Liver (tissue), 9 donors: Measurements from ENCODE around the gene NFE2L2. TPM values are rescaled to one million over a fixed set of nuclear protein-coding genes. Genes with fewer than 3 reads are reported as not detected.
A peak's percentile ranks its signal among the peaks of the same experiment; 100 is the strongest.

Experiments
- DNase-seq: peaks from one replicate; pipeline ENCODE4 v3.0.0-alpha.2; 2017; ENCODE audit warnings: low spot score
- H3K27ac ChIP-seq, 2 donors: one replicate each; pipeline ENCODE4 v1.7.0; 2013; ENCODE audit warnings: inconsistent platforms in 2 of 2, low read length in 2 of 2, control low read depth in 1 of 2, low read depth in 1 of 2, mild to moderate bottlenecking in 1 of 2
- H3K27me3 ChIP-seq, 4 donors: one replicate each; pipeline versions ENCODE4 v1.6.1 to v1.7.0; 2013; ENCODE audit warnings: low read length in 3 of 4, inconsistent platforms in 1 of 4, mild to moderate bottlenecking in 1 of 4, moderate library complexity in 1 of 4; ENCODE audit not compliant: control insufficient read depth in 4 of 4, insufficient read depth in 4 of 4
- H3K36me3 ChIP-seq, 4 donors: one replicate each; pipeline versions ENCODE4 v1.6.1 to v1.7.0; 2013; ENCODE audit warnings: low read length in 3 of 4, mild to moderate bottlenecking in 3 of 4, low read depth in 1 of 4, moderate library complexity in 1 of 4; ENCODE audit not compliant: control insufficient read depth in 4 of 4, insufficient read depth in 3 of 4
- H3K4me1 ChIP-seq, 4 donors: one replicate each; pipeline versions ENCODE4 v1.6.1 to v1.7.0; 2013; ENCODE audit warnings: low read length in 3 of 4, mild to moderate bottlenecking in 3 of 4, moderate library complexity in 1 of 4; ENCODE audit not compliant: control insufficient read depth in 4 of 4, insufficient read depth in 4 of 4
- H3K4me3 ChIP-seq, 3 donors: one replicate each; pipeline versions ENCODE4 v1.6.1 to v1.7.0; 2013; ENCODE audit warnings: low read length in 3 of 3, control low read depth in 1 of 3, low read depth in 1 of 3, mild to moderate bottlenecking in 1 of 3
- H3K9ac ChIP-seq, 2 donors: one replicate each; pipeline ENCODE4 v1.7.0; 2013; ENCODE audit warnings: low read length in 2 of 2, mild to moderate bottlenecking in 2 of 2, moderate library complexity in 2 of 2, control low read depth in 1 of 2, low read depth in 1 of 2
- H3K9me3 ChIP-seq, 4 donors: one replicate each; pipeline versions ENCODE4 v1.6.1 to v1.7.0; 2013; ENCODE audit warnings: low read length in 3 of 4; ENCODE audit not compliant: control insufficient read depth in 4 of 4
- EGR1 ChIP-seq, 2 donors: IDR thresholded peaks; 2 replicates each; pipeline ENCODE4 v1.6.1; 2016 to 2018; ENCODE audit warnings: antibody characterized with exemption in 2 of 2, low read depth in 2 of 2
- FOXA1 ChIP-seq: IDR thresholded peaks from 2 replicates; pipeline ENCODE4 v1.6.1; 2016; ENCODE audit warnings: antibody characterized with exemption
- FOXA2 ChIP-seq: IDR thresholded peaks from 2 replicates; pipeline ENCODE4 v1.6.1; 2016; ENCODE audit warnings: antibody characterized with exemption
- GABPA ChIP-seq, 2 donors: IDR thresholded peaks in 1 of 2; conservative IDR thresholded peaks in 1 of 2; 2 replicates each; pipeline ENCODE4 v1.6.1; 2016; ENCODE audit warnings: antibody characterized with exemption in 2 of 2, mild to moderate bottlenecking in 1 of 2, moderate library complexity in 1 of 2
- HNF4A ChIP-seq, 2 donors: conservative IDR thresholded peaks; 2 replicates each; pipeline ENCODE4 v1.6.1; 2016; ENCODE audit warnings: antibody characterized with exemption in 2 of 2, mild to moderate bottlenecking in 2 of 2
- HNF4G ChIP-seq: IDR thresholded peaks from 2 replicates; pipeline ENCODE4 v1.6.1; 2016; ENCODE audit warnings: antibody characterized with exemption
- JUND ChIP-seq, 2 donors: IDR thresholded peaks; 2 replicates each; pipeline ENCODE4 v1.6.1; 2016; ENCODE audit warnings: antibody characterized with exemption in 2 of 2
- NR2F2 ChIP-seq: IDR thresholded peaks from 2 replicates; pipeline ENCODE4 v1.6.1; 2016; ENCODE audit warnings: antibody characterized with exemption
- RAD21 ChIP-seq, 2 donors: IDR thresholded peaks; 2 replicates each; pipeline ENCODE4 v1.6.1; 2016; ENCODE audit warnings: antibody characterized with exemption in 2 of 2, mild to moderate bottlenecking in 2 of 2
- RXRA ChIP-seq, 2 donors: IDR thresholded peaks; 2 replicates each; pipeline ENCODE4 v1.6.1; 2017 to 2018; ENCODE audit warnings: antibody characterized with exemption in 2 of 2, mild to moderate bottlenecking in 1 of 2
- SP1 ChIP-seq: IDR thresholded peaks from 2 replicates; pipeline ENCODE4 v1.6.1; 2018; ENCODE audit warnings: antibody characterized with exemption, mild to moderate bottlenecking
- TAF1 ChIP-seq: conservative IDR thresholded peaks from 2 replicates; pipeline ENCODE4 v1.6.1; 2016; ENCODE audit warnings: antibody characterized with exemption, mild to moderate bottlenecking
- YY1 ChIP-seq: IDR thresholded peaks from 2 replicates; pipeline ENCODE4 v1.6.1; 2016; ENCODE audit warnings: antibody characterized with exemption, mild to moderate bottlenecking
- WGBS: extraction: QIAGEN DNeasy Blood & Tissue Kit; methylation state at CpG from one replicate; pipeline ENCODE4 v1.1.7; 2013; 5-methylcytosine and 5-hydroxymethylcytosine counted together
- polyA plus RNA-seq, 2 donors: library from polyadenylated mRNA; stranded (reverse) in 1 of 2; unstranded in 1 of 2; fragments of 200-250 nt in 1 of 2; fragments of >200 nt in 1 of 2; fragmentation: Nextera tagmentation in 1 of 2; extraction: Ambion mirVana in 1 of 2; gene quantifications; one replicate each; pipeline versions ENCODE4 v1.2.1 to v1.2.3, GENCODE V29; 2013 to 2015
- total RNA-seq, 2 donors: library from RNA; depleted of rRNA; stranded (reverse); fragments of >200 nt; gene quantifications; one replicate each; pipeline ENCODE4 v1.2.3, GENCODE V29; 2014
- TF ChIP-seq, protein P1 (sequence below): IDR thresholded peaks from 2 replicates; pipeline ENCODE4 v1.6.1; 2016; ENCODE audit warnings: antibody characterized with exemption
- TF ChIP-seq, protein P2 (sequence below): IDR thresholded peaks from 2 replicates; pipeline ENCODE4 v1.6.1; 2016; ENCODE audit warnings: antibody characterized with exemption
- TF ChIP-seq, protein P3 (sequence below): IDR thresholded peaks from 2 replicates; pipeline ENCODE4 v1.6.1; 2016; ENCODE audit warnings: antibody characterized with exemption
- TF ChIP-seq, protein P4 (sequence below): fragments of 150-350 bp; IDR thresholded peaks from 2 replicates; pipeline ENCODE4 v1.5.1; 2017; ENCODE audit warnings: improper control_type of control experiment, low read depth, low read length; ENCODE audit not compliant: missing input control
- TF ChIP-seq, protein P5 (sequence below): IDR thresholded peaks from 2 replicates; pipeline ENCODE4 v1.6.1; 2016; ENCODE audit warnings: antibody characterized with exemption, mild to moderate bottlenecking
- donor health status: healthy.
- donor health status: healthy.
- donor health status: healthy.
- donor health status: healthy.
- donor health status: healthy.

Gene NFE2L2
- total and polyA plus RNA-seq, 4 donors = 22.5 to 31.0 (median 27.1) TPM

DNA sequence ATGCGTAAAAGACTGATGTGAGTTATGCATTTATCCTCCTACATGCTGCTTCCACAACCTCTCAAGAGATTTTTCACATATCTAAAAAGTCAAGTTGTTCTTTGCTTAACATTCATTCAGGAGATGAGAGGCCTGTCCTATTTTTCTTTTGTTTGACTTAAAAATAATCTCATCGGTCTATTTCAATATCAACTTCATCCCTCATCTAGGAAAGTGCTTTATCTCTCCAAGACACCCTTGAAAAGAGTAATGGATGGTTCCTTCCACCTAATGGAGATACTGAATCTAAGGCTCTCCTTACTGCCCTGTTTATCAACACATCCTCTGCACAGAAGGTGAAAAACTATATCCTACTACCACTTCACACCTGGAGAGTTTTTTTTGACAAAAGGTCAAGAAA is 2.4 kb downstream of the NFE2L2 start (continued):
- no peak for TF ChIP-seq HNF4G

DNA sequence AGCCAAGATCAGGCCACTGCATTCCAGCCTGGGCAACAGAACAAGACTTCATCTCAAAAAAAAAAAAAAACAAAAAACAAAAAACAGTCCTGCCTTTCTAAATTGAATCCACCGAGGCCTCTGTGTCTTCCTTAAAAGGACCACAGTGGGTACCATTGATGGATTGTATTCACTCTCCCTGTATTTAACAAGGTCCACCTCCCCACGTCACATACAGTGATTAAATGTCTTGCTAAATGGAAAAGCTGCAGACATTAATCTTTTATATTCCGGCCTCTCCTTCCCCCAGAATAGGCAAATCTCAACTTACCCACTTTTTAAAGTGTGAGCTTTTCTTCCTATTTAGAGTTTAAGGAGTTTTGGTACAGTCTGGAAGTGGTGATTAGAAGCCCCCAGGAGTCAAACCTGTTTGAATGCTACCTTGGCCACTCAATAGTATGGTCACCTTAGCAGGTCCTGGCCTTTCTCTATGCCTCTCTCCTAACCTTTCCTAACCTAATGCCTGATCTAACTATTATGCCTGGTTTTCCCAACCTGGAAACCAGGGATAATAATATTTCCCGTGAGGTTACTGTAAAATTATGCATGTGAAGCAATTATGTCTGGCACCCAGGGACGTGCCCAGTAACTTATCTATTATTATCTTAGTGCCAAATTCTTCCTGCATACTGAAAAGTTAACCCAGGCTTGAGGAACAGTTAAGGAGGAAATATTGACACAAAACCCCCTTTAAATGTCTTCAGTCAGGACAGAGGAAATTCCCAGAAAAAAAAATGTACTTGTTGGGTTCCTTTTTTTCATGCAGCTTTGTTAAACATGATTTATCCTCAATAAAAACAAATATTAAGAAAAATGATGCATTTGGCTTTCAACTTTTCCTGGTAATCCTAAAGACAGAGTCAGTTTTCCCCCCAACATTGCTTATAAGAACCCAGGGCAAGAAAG is 3.1 kb downstream of the NFE2L2 start:
- no peaks in the 10 kb centered on the region for H3K36me3 ChIP-seq
- TF ChIP-seq, protein P1, sequence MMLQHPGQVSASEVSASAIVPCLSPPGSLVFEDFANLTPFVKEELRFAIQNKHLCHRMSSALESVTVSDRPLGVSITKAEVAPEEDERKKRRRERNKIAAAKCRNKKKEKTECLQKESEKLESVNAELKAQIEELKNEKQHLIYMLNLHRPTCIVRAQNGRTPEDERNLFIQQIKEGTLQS = no peak
- TF ChIP-seq HNF4A (conservative IDR thresholded peaks at IDR 0.05) (no peak), FOXA1 (no peak), SP1 (no peak), HNF4G (no peak), RAD21 (IDR thresholded peaks at IDR 0.05) (no peak), GABPA (IDR thresholded peaks at IDR 0.05 in 1 of 2, conservative IDR thresholded peaks at IDR 0.05 in 1 of 2) (no peak), RXRA (IDR thresholded peaks at IDR 0.05) (no peak), JUND (IDR thresholded peaks at IDR 0.05) (no peak), TAF1 (no peak), FOXA2 (no peak), EGR1 (IDR thresholded peaks at IDR 0.05; ENCODE audit: low read depth in 2 of 2) (no peak), YY1 (no peak), NR2F2 (no peak)
- TF ChIP-seq, protein P2, sequence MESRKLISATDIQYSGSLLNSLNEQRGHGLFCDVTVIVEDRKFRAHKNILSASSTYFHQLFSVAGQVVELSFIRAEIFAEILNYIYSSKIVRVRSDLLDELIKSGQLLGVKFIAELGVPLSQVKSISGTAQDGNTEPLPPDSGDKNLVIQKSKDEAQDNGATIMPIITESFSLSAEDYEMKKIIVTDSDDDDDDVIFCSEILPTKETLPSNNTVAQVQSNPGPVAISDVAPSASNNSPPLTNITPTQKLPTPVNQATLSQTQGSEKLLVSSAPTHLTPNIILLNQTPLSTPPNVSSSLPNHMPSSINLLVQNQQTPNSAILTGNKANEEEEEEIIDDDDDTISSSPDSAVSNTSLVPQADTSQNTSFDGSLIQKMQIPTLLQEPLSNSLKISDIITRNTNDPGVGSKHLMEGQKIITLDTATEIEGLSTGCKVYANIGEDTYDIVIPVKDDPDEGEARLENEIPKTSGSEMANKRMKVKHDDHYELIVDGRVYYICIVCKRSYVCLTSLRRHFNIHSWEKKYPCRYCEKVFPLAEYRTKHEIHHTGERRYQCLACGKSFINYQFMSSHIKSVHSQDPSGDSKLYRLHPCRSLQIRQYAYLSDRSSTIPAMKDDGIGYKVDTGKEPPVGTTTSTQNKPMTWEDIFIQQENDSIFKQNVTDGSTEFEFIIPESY = no peak
- TF ChIP-seq, protein P3, sequence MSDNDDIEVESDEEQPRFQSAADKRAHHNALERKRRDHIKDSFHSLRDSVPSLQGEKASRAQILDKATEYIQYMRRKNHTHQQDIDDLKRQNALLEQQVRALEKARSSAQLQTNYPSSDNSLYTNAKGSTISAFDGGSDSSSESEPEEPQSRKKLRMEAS = no peak
- TF ChIP-seq, protein P4, sequence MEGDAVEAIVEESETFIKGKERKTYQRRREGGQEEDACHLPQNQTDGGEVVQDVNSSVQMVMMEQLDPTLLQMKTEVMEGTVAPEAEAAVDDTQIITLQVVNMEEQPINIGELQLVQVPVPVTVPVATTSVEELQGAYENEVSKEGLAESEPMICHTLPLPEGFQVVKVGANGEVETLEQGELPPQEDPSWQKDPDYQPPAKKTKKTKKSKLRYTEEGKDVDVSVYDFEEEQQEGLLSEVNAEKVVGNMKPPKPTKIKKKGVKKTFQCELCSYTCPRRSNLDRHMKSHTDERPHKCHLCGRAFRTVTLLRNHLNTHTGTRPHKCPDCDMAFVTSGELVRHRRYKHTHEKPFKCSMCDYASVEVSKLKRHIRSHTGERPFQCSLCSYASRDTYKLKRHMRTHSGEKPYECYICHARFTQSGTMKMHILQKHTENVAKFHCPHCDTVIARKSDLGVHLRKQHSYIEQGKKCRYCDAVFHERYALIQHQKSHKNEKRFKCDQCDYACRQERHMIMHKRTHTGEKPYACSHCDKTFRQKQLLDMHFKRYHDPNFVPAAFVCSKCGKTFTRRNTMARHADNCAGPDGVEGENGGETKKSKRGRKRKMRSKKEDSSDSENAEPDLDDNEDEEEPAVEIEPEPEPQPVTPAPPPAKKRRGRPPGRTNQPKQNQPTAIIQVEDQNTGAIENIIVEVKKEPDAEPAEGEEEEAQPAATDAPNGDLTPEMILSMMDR = no peak
- TF ChIP-seq, protein P5, sequence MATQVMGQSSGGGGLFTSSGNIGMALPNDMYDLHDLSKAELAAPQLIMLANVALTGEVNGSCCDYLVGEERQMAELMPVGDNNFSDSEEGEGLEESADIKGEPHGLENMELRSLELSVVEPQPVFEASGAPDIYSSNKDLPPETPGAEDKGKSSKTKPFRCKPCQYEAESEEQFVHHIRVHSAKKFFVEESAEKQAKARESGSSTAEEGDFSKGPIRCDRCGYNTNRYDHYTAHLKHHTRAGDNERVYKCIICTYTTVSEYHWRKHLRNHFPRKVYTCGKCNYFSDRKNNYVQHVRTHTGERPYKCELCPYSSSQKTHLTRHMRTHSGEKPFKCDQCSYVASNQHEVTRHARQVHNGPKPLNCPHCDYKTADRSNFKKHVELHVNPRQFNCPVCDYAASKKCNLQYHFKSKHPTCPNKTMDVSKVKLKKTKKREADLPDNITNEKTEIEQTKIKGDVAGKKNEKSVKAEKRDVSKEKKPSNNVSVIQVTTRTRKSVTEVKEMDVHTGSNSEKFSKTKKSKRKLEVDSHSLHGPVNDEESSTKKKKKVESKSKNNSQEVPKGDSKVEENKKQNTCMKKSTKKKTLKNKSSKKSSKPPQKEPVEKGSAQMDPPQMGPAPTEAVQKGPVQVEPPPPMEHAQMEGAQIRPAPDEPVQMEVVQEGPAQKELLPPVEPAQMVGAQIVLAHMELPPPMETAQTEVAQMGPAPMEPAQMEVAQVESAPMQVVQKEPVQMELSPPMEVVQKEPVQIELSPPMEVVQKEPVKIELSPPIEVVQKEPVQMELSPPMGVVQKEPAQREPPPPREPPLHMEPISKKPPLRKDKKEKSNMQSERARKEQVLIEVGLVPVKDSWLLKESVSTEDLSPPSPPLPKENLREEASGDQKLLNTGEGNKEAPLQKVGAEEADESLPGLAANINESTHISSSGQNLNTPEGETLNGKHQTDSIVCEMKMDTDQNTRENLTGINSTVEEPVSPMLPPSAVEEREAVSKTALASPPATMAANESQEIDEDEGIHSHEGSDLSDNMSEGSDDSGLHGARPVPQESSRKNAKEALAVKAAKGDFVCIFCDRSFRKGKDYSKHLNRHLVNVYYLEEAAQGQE = no peak
- H3K27ac ChIP-seq = peak overlapping the region; percentile 99 to 100
- H3K27me3 ChIP-seq = no peaks in the 10 kb centered on the region
- H3K4me3 ChIP-seq = peak overlapping the region; percentile 68 to 90 (median 89)
- H3K9me3 ChIP-seq = no peaks in the 10 kb centered on the region
- peaks cover 20 to 54% (median 31%) of the 10 kb centered on the region in 4 donors for H3K4me1 ChIP-seq
- H3K9ac ChIP-seq = peak overlapping the region; percentile 95 to 98
- WGBS = 12% methylated on average over 5 of the region's 5 CpGs
- DNase-seq = no peak
